HG03064 (cell line): ENCODE data around the gene YPEL2.
"Not testable (repeated sequence)": the region's sequence is repeated elsewhere in the genome, so short reads cannot be mapped to it uniquely, and the experiment has no call there.

Experiments used
- ATAC-seq: cut with Tn5 transposase; IDR thresholded peaks from one replicate; pipeline ENCODE4 v1.9.1; 2021; ENCODE audit warnings: low read depth; ENCODE audit not compliant: unreplicated experiment

The YPEL2 gene

GRCh38 chr17:59331129-59331928 lies at the start of gene YPEL2:
Gene YPEL2 (plus strand): TSS chr17:59331655. CDS start chr17:59353410, 21,755 bp downstream.
- ATAC-seq = peak; percentile 76

GRCh38 chr17:59284317-59284716 lies 47.1 kb upstream of the YPEL2 start:
- ATAC-seq = no peak

GRCh38 chr17:59287452-59287851 lies 44.0 kb upstream of the YPEL2 start:
- ATAC-seq = no peak

GRCh38 chr17:59287891-59288290 lies 43.6 kb upstream of the YPEL2 start:
- ATAC-seq = no peak

DNA sequence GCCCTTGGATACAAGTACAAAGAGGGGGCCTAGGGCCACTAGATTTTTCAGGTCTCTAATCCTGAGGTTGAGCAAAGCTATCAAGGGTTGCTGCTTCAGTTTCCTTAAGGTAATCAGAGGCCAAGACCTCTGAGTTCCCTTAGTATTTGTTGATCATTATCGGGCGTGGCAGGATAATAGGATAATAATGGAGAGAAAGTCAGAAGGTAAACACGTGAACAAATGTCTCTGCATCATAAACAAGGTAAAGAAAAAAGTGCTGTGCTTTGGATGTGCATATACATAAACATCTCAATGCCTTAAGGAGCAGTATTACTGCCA lies 41.5 kb upstream of the YPEL2 start:
- no peak for ATAC-seq

GRCh38 chr17:59290302-59290998 lies 41.0 kb upstream of the YPEL2 start:
- not testable (repeated sequence) for ATAC-seq

GRCh38 chr17:59292174-59292523 lies 39.3 kb upstream of the YPEL2 start:
- ATAC-seq = no peak

- ATAC-seq = no peak
Observed at GRCh38 chr17:59296190-59296589, 35.3 kb upstream of the YPEL2 start.

- no peak for ATAC-seq
Observed at GRCh38 chr17:59298521-59298920, 32.9 kb upstream of the YPEL2 start.

- no peak for ATAC-seq
Observed at GRCh38 chr17:59299400-59300092, 31.9 kb upstream of the YPEL2 start.

GRCh38 chr17:59300941-59301340 lies 30.5 kb upstream of the YPEL2 start:
- no peak for ATAC-seq

DNA sequence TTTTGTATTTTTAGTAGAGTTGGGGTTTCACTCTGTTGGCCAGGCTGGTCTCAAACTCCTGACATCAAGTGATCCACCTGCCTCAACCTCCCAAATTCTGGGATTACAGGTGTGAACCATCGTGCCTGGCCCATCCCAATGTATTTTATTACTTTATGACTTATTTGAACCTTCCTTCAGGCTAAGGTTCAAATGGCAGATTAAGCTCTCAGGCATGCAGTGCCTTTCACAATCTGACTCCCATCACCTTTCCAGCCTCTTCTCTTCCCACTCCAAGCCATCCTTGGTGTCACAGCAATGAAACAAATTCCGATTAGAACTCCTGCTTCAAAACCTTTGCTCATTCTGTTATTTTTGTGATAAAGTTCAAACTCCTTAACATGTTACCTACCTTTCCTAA lies 26.6 kb upstream of the YPEL2 start:
- no peak for ATAC-seq

DNA sequence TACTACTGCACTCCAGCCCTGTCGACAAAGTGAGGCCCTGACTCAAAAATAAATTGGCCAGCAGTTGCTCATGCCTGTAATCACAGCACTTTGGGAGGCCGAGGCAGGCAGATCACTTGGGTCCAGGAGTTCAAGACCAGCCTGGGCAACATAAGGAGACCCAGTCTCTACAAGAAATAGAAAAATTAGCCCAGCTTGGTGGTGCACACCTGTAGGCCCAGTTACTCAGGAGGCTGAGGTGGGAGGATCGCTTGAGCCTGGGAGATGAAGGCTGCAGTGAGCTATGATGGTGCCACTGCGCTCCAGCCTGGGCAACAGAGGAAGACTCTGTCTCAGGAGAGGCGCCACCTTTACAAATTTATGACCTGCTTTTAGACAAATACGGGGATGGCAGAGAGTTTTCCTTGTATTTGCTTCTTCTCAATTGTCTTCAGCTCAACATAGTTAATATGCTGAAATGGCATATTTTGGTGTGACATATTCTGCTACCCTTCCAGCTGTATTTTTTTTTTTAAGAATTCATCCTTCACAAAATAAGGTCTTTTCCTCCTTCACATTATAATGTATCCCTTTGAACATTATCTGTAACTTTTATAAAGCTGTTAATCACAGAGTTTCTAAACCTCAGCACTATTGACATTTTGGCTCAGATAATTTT lies 21.1 kb upstream of the YPEL2 start:
- no peak for ATAC-seq

DNA sequence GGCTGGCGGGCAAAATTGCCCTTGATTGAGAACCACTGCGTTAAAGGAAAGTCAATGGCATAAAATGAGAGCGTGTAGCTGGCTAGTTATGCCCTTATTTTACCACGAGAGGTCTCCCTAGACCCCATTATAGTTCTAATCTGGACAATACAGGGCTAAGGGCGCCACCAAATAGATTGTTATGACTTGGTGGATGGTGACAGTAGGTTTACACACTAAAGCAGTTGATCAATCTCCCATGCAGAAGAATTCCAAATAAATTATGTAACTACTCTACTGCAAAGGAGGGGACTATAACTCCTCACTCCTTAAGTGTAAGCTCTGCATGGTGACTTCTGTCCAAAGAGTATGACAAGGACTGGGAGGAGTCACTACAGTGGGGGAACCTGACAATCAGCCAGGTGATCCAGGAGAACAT lies 20.4 kb upstream of the YPEL2 start:
- no peak for ATAC-seq

- not testable (repeated sequence) for ATAC-seq
Observed at GRCh38 chr17:59311521-59311920, 19.9 kb upstream of the YPEL2 start.

DNA sequence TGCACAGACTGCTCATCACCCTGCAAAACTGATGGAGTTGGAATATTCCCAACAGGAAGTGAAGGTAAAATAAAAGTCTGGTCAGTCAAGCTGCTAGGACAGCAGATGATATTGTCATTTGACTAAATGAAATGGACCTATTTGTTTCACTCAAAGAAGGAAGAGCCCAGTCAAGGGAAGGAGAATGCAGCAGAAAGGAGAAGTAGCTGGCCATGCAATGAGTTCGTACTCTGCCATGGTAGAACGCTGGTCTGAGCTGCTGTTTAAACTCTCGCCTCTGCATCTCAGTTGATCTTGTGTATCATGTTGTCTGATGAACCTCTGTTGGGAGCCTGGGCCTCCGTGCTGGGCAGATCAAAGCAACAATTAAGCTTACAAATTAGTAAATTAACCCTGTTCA lies 15.6 kb upstream of the YPEL2 start:
- ATAC-seq = no peak

DNA sequence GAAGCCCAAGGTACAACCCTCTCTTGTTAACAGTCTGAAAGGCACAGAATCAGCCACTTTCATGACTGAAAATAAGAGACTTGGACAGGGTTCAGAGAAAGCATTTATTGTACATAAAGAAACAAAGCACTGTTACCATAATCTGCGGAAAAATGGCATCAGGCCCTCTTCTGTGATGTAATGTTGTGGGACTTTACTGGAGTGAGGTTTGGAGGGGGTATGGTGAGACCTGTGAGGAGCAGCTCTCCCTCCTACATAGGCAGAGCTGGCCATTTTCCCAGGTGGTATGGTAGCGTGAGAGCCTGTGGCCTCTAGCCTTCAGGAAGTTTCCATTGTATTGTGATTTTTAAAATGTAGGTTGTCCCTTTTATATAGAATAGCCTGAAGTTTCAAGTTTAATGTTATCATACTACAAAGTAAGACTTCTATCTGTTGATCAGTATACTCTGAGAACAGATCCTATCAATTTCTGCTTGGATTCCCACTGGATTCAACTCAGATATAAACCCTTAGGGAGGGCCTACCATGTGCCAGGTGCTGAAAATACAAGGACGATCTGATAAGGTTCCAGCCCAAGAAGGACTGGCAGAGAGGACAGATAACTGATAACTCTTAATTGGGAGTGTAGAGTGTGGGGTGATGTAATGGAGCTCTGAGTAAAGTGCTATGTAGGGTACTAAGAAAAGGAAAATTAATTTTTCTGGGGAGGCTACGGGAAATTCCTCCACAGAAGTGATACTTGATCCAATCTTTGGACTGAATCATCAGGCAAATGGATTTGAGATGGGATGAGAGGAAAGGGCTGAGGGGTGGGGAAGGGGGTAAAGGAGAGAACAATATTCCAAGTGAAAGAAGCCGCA lies 4.1 kb upstream of the YPEL2 start:
- no peak for ATAC-seq

DNA sequence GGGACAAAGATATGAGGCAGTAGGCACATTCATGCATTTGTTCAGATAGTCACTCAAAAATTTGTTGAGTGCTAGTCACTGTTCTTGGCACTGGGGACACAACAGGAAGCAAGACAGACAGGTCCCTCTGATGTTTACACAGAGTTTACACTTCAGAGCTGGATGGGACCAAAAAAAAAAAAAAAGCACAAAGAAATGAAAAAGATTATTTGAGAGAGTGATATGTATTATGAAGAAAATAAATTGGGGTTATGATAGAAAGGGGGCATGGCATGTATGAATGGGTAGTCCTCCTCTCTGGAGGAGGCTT lies 3.5 kb upstream of the YPEL2 start:
- ATAC-seq = no peak

DNA sequence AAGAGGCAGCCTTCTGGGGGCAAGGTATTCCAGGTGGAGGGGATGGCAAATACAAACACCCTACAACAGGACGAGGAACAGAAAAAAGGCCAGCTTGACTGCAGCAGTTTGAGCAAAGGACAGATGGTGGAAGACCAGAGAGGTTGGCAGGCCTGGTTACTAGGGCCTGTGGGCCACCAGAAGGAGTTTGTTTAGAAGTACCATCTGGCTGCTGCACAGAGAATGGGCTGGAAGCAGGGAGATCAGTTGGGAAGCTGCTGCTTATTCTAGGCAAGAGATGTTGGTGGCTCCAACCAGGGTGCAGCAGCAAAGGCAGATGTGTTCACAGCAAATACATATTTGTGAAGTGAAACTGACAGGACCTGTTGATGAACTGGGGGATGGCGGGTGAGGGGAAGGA lies 2.9 kb upstream of the YPEL2 start:
- no peak for ATAC-seq
